Thyroid gland (tissue), 4 donors: ENCODE data around the gene AIRE.

Experiments used
- CTCF ChIP-seq, 6 experiments: fragments of 200-600 bp in 3 of 6; fragments of 450-650 bp in 3 of 6; sonication (generic) in 3 of 6; IDR thresholded peaks; one replicate each; pipeline ENCODE4 v1.5.1; 2016 to 2019; ENCODE audit warnings: antibody characterized with exemption in 6 of 6, mild to moderate bottlenecking in 2 of 6, inconsistent platforms in 1 of 6, moderate library complexity in 1 of 6
- POLR2A ChIP-seq, 2 donors: fragments of 450-650 bp; IDR thresholded peaks; one replicate each; pipeline ENCODE4 v1.6.1; 2017; ENCODE audit warnings: antibody characterized with exemption in 2 of 2, mild to moderate bottlenecking in 2 of 2, moderate library complexity in 1 of 2

- no peak for TF ChIP-seq CTCF (IDR thresholded peaks at IDR 0.05)
- no peak for TF ChIP-seq POLR2A (IDR thresholded peaks at IDR 0.05)
Observed at GRCh38 chr21:44293551-44294231, 8.0 kb downstream of the AIRE start.
